ENCODE measurements around the gene AFF2.
A peak's percentile ranks its signal among the peaks of the same experiment; 100 is the strongest.
"Not testable (repeated sequence)": the region's sequence is repeated elsewhere in the genome, so short reads cannot be mapped to it uniquely, and the experiment has no call there.

Gene AFF2

GRCh38 chrX:148662014-148662413 is 161.6 kb downstream of the AFF2 start:
- DNase-seq (ENCODE audit: insufficient read length, low spot score) (no peak), FAIRE-seq (no peak)
- TF ChIP-seq TAF1 (IDR thresholded peaks at IDR 0.05; ENCODE audit: low read depth, low read length) (no peak), POLR2A (IDR thresholded peaks at IDR 0.05; ENCODE audit: low read depth, low read length) (no peak), POLR2AphosphoS5 (IDR thresholded peaks at IDR 0.05; ENCODE audit: low read depth, low read length) (no peak), PAX5 (IDR thresholded peaks at IDR 0.05; ENCODE audit: insufficient read depth, low read length, severe bottlenecking) (no peak), POU2F2 (IDR thresholded peaks at IDR 0.05; ENCODE audit: low read depth, low read length) (no peak), SPI1 (IDR thresholded peaks at IDR 0.05; ENCODE audit: low read depth, low read length) (no peak)

- FAIRE-seq, result no peak
- DNase-seq (ENCODE audit: insufficient read length, low spot score), result no peak
- TF ChIP-seq POLR2A (IDR thresholded peaks at IDR 0.05; ENCODE audit: low read depth, low read length), result no peak
- no peak for TF ChIP-seq POU2F2 (IDR thresholded peaks at IDR 0.05; ENCODE audit: low read depth, low read length)
- TF ChIP-seq SPI1 (IDR thresholded peaks at IDR 0.05; ENCODE audit: low read depth, low read length), result no peak
- no peak for TF ChIP-seq TAF1 (IDR thresholded peaks at IDR 0.05; ENCODE audit: low read depth, low read length)
- TF ChIP-seq PAX5 (IDR thresholded peaks at IDR 0.05; ENCODE audit: insufficient read depth, low read length, severe bottlenecking), result no peak
- TF ChIP-seq POLR2AphosphoS5 (IDR thresholded peaks at IDR 0.05; ENCODE audit: low read depth, low read length), result no peak
These were observed 163.8 kb downstream of the AFF2 start for GRCh38 chrX:148664171-148664570.

GRCh38 chrX:148664995-148665394 is 164.6 kb downstream of the AFF2 start:
- DNase-seq (ENCODE audit: insufficient read length, low spot score), result no peak
- TF ChIP-seq POLR2A (IDR thresholded peaks at IDR 0.05; ENCODE audit: low read depth, low read length), result no peak
- no peak for TF ChIP-seq SPI1 (IDR thresholded peaks at IDR 0.05; ENCODE audit: low read depth, low read length)
- no peak for TF ChIP-seq POU2F2 (IDR thresholded peaks at IDR 0.05; ENCODE audit: low read depth, low read length)
- TF ChIP-seq TAF1 (IDR thresholded peaks at IDR 0.05; ENCODE audit: low read depth, low read length), result no peak
- no peak for TF ChIP-seq PAX5 (IDR thresholded peaks at IDR 0.05; ENCODE audit: insufficient read depth, low read length, severe bottlenecking)
- TF ChIP-seq POLR2AphosphoS5 (IDR thresholded peaks at IDR 0.05; ENCODE audit: low read depth, low read length), result no peak
- no peak for FAIRE-seq

GRCh38 chrX:148669175-148669574 is 168.8 kb downstream of the AFF2 start:
- DNase-seq (ENCODE audit: insufficient read length, low spot score); FAIRE-seq: not testable (repeated sequence)

GRCh38 chrX:148670277-148670676 is 169.9 kb downstream of the AFF2 start:
- FAIRE-seq (no peak), DNase-seq (ENCODE audit: insufficient read length, low spot score) (no peak)
- TF ChIP-seq POLR2AphosphoS5 (IDR thresholded peaks at IDR 0.05; ENCODE audit: low read depth, low read length) (no peak), POLR2A (IDR thresholded peaks at IDR 0.05; ENCODE audit: low read depth, low read length) (no peak), POU2F2 (IDR thresholded peaks at IDR 0.05; ENCODE audit: low read depth, low read length) (no peak), SPI1 (IDR thresholded peaks at IDR 0.05; ENCODE audit: low read depth, low read length) (peak; percentile 65; the same call in 1 of the 2 replicates), PAX5 (IDR thresholded peaks at IDR 0.05; ENCODE audit: insufficient read depth, low read length, severe bottlenecking) (no peak), TAF1 (IDR thresholded peaks at IDR 0.05; ENCODE audit: low read depth, low read length) (no peak)

GRCh38 chrX:148672517-148672916 is 172.1 kb downstream of the AFF2 start:
- no peak for FAIRE-seq
- DNase-seq (ENCODE audit: insufficient read length, low spot score), result no peak
- TF ChIP-seq PAX5 (IDR thresholded peaks at IDR 0.05; ENCODE audit: insufficient read depth, low read length, severe bottlenecking) (no peak), POLR2AphosphoS5 (IDR thresholded peaks at IDR 0.05; ENCODE audit: low read depth, low read length) (no peak), POLR2A (IDR thresholded peaks at IDR 0.05; ENCODE audit: low read depth, low read length) (no peak), POU2F2 (IDR thresholded peaks at IDR 0.05; ENCODE audit: low read depth, low read length) (no peak), TAF1 (IDR thresholded peaks at IDR 0.05; ENCODE audit: low read depth, low read length) (no peak), SPI1 (IDR thresholded peaks at IDR 0.05; ENCODE audit: low read depth, low read length) (no peak)

GRCh38 chrX:148681605-148682004 is 181.2 kb downstream of the AFF2 start:
- no peak for FAIRE-seq
- no peak for DNase-seq (ENCODE audit: insufficient read length, low spot score)
- no peak for TF ChIP-seq POU2F2 (IDR thresholded peaks at IDR 0.05; ENCODE audit: low read depth, low read length)
- TF ChIP-seq TAF1 (IDR thresholded peaks at IDR 0.05; ENCODE audit: low read depth, low read length), result no peak
- no peak for TF ChIP-seq POLR2AphosphoS5 (IDR thresholded peaks at IDR 0.05; ENCODE audit: low read depth, low read length)
- no peak for TF ChIP-seq PAX5 (IDR thresholded peaks at IDR 0.05; ENCODE audit: insufficient read depth, low read length, severe bottlenecking)
- no peak for TF ChIP-seq POLR2A (IDR thresholded peaks at IDR 0.05; ENCODE audit: low read depth, low read length)
- TF ChIP-seq SPI1 (IDR thresholded peaks at IDR 0.05; ENCODE audit: low read depth, low read length), result no peak

- no peak for TF ChIP-seq POU2F2 (IDR thresholded peaks at IDR 0.05; ENCODE audit: low read depth, low read length)
- no peak for TF ChIP-seq PAX5 (IDR thresholded peaks at IDR 0.05; ENCODE audit: insufficient read depth, low read length, severe bottlenecking)
- TF ChIP-seq POLR2AphosphoS5 (IDR thresholded peaks at IDR 0.05; ENCODE audit: low read depth, low read length), result no peak
- no peak for TF ChIP-seq POLR2A (IDR thresholded peaks at IDR 0.05; ENCODE audit: low read depth, low read length)
- no peak for TF ChIP-seq SPI1 (IDR thresholded peaks at IDR 0.05; ENCODE audit: low read depth, low read length)
- no peak for TF ChIP-seq TAF1 (IDR thresholded peaks at IDR 0.05; ENCODE audit: low read depth, low read length)
- FAIRE-seq, result no peak
- DNase-seq (ENCODE audit: insufficient read length, low spot score), result no peak
These were observed 181.8 kb downstream of the AFF2 start for GRCh38 chrX:148682206-148682605.

GRCh38 chrX:148691456-148691855 is 191.0 kb downstream of the AFF2 start:
- FAIRE-seq (no peak), DNase-seq (ENCODE audit: insufficient read length, low spot score) (no peak)
- no peak for TF ChIP-seq TAF1 (IDR thresholded peaks at IDR 0.05; ENCODE audit: low read depth, low read length)
- TF ChIP-seq POLR2A (IDR thresholded peaks at IDR 0.05; ENCODE audit: low read depth, low read length), result no peak

GRCh38 chrX:148695255-148695654 is 194.8 kb downstream of the AFF2 start:
- no peak for TF ChIP-seq POLR2A (IDR thresholded peaks at IDR 0.05; ENCODE audit: low read depth, low read length)
- no peak for TF ChIP-seq TAF1 (IDR thresholded peaks at IDR 0.05; ENCODE audit: low read depth, low read length)
- TF ChIP-seq PAX5 (IDR thresholded peaks at IDR 0.05; ENCODE audit: insufficient read depth, low read length, severe bottlenecking), result no peak
- no peak for TF ChIP-seq POU2F2 (IDR thresholded peaks at IDR 0.05; ENCODE audit: low read depth, low read length)
- TF ChIP-seq SPI1 (IDR thresholded peaks at IDR 0.05; ENCODE audit: low read depth, low read length), result no peak
- TF ChIP-seq POLR2AphosphoS5 (IDR thresholded peaks at IDR 0.05; ENCODE audit: low read depth, low read length), result no peak
- no peak for FAIRE-seq
- no peak for DNase-seq (ENCODE audit: insufficient read length, low spot score)
